BJ (cell line): Measurements from ENCODE around the gene PHLPP1. TPM values are rescaled to one million over a fixed set of nuclear protein-coding genes. Genes with fewer than 3 reads are reported as not detected.
A peak's percentile ranks its signal among the peaks of the same experiment; 100 is the strongest.

Source experiments
- CTCF ChIA-PET: fragments of 350-600 bp; formaldehyde crosslinking; extraction: SDS; loops from one replicate; lab custom pipeline; 2021; ENCODE audit warnings: antibody characterized with exemption, inconsistent platforms; lab: Yijun Ruan, JAX
- POLR2A ChIA-PET: fragments of 300-600 bp; sonication (Branson Sonifier 250); formaldehyde crosslinking; extraction: SDS; loops from one replicate; lab custom pipeline; 2021; ENCODE audit warnings: antibody characterized with exemption; lab: Charles Lee
- DNase-seq: peaks from one replicate; pipeline ENCODE4 v3.0.0-alpha.2; 2011; ENCODE audit warnings: low read depth
- H3K27me3 ChIP-seq: 2 replicates; pipeline ENCODE4 v1.6.0; 2011; ENCODE audit warnings: low read length; ENCODE audit not compliant: control insufficient read depth, insufficient read depth
- H3K36me3 ChIP-seq: 2 replicates; pipeline ENCODE4 v1.5.1; 2011; ENCODE audit warnings: low read length; ENCODE audit not compliant: control insufficient read depth, insufficient read depth
- H3K4me3 ChIP-seq: 2 replicates; pipeline ENCODE4 v1.5.1; 2011; ENCODE audit warnings: low read depth, mild to moderate bottlenecking, control low read depth, low read length
- polyA plus RNA-seq: library from polyadenylated mRNA; depleted of rRNA; stranded (reverse); fragments of >200 nt; gene quantifications from 2 replicates; pipeline ENCODE4 v1.2.3, GENCODE V29; 2011
- TF ChIP-seq, protein P1 (sequence below): IDR thresholded peaks from 2 replicates; pipeline ENCODE4 v1.5.1; 2011; ENCODE audit warnings: low read depth, mild to moderate bottlenecking, control low read depth, inconsistent platforms, low read length, moderate library complexity; ENCODE audit not compliant: insufficient read depth

The PHLPP1 gene
- polyA plus RNA-seq, 1 experiment, result 4.0 TPM

- CTCF ChIA-PET, result interaction anchor here (1.7 kb wide), 1 partner anchor 8 kb away, joined by 10 read pairs; no protein-coding TSS in a partner anchor
- Histone ChIP-seq H3K4me3 (no peak overlapping the region), H3K27me3 (no peaks in the 10 kb centered on the region), H3K36me3 (peaks cover under 1% of the 10 kb centered on the region; the same call in 1 of the 2 replicates)
- no peak for DNase-seq
- TF ChIP-seq, protein P1, sequence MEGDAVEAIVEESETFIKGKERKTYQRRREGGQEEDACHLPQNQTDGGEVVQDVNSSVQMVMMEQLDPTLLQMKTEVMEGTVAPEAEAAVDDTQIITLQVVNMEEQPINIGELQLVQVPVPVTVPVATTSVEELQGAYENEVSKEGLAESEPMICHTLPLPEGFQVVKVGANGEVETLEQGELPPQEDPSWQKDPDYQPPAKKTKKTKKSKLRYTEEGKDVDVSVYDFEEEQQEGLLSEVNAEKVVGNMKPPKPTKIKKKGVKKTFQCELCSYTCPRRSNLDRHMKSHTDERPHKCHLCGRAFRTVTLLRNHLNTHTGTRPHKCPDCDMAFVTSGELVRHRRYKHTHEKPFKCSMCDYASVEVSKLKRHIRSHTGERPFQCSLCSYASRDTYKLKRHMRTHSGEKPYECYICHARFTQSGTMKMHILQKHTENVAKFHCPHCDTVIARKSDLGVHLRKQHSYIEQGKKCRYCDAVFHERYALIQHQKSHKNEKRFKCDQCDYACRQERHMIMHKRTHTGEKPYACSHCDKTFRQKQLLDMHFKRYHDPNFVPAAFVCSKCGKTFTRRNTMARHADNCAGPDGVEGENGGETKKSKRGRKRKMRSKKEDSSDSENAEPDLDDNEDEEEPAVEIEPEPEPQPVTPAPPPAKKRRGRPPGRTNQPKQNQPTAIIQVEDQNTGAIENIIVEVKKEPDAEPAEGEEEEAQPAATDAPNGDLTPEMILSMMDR, result no peak
- POLR2A ChIA-PET, result no interaction called here
These were observed 234.9 kb downstream of the PHLPP1 start for GRCh38 chr18:62950246-62950645.

DNA sequence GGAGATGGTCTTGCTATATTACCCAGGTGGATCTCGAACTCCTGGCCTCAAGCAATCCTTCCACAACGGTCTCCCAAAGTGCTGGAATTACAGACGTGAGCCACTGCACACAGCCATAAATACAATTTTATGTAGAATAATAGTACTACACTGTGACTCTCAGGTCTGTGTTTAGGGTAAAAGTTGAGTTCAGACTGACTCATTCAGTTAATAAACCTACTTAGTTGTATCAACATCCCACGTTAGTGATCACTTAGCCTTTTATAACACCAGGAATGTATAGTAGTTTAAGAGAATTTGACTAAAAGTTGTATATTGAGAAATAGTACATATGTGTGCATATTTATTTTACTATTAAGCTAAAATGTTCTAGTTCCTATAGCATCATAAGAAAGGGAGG, 237.5 kb downstream of the PHLPP1 start:
- Histone ChIP-seq H3K27me3 (no peaks in the 10 kb centered on the region), H3K36me3 (no peaks in the 10 kb centered on the region), H3K4me3 (no peak overlapping the region)
- ChIA-PET CTCF (no interaction called here), POLR2A (no interaction called here)
- TF ChIP-seq, protein P1, result no peak
- DNase-seq, result no peak

DNA sequence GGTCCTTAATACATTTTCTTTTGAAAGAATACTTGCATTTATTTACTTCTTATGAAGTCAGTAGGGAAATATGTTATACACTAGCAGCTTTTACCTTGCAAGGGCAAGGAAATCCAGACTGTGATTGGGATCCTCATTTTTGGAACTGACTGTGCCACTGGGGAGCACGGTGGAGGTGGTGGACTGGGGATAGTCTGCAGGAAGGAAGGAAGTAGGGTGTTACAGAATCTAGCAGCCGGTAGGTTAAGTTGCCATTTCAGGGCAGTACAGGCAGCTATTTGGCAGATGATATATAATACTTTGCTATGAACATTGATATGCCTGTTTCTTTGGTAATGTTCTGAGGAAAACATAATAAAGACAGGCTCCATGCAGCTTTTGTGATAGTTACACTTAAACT, 238.3 kb downstream of the PHLPP1 start:
- H3K4me3 ChIP-seq, result no peak overlapping the region
- H3K27me3 ChIP-seq, result no peaks in the 10 kb centered on the region
- CTCF ChIA-PET, result interaction anchor here (0.6 to 1.2 kb wide), 4 partner anchors 26 to 397 kb away, joined by 3 to 5 read pairs (median 3); no protein-coding TSS in a partner anchor
- no peak for DNase-seq
- POLR2A ChIA-PET, result no interaction called here
- TF ChIP-seq, protein P1, result no peak
- no peaks in the 10 kb centered on the region for H3K36me3 ChIP-seq

- TF ChIP-seq, protein P1, result no peak
- no peaks in the 10 kb centered on the region for H3K36me3 ChIP-seq
- ChIA-PET POLR2A (no interaction called here), CTCF (interaction anchor here (0.8 to 1.2 kb wide), 3 partner anchors 171 to 260 kb away, joined by 3 read pairs; no protein-coding TSS in a partner anchor)
- no peak for DNase-seq
- no peaks in the 10 kb centered on the region for H3K27me3 ChIP-seq
- H3K4me3 ChIP-seq, result no peak overlapping the region
These were observed 239.0 kb downstream of the PHLPP1 start for GRCh38 chr18:62954366-62954765.

DNA sequence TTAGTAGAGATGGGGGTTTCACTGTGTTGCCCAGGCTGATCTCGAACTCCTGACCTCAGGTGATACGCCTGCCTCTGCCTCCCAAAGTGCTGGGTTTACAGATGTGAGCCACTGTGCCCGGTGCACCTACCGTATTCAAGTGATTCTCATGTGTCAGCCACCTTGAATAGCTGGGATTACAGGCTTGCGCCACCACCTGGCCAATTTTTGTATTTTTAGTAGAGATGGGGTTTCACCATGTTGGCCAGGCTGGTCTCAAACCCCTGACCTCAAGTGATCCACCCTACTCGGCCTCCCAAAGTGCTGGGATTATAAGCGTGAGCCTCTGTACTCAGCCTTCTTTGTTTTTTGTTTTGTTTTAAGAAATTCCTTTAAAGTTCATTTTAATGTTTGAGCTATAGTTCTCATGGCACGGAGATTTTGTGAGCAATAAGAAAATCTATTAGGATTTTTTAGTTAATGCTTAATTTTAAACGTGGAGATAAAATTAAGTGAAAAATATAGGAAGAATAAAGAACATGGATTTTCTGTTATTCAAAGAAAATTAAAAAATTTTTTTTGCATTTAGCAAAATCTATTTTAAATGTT, 242.6 kb downstream of the PHLPP1 start:
- no peaks in the 10 kb centered on the region for H3K27me3 ChIP-seq
- ChIA-PET CTCF (interaction anchor here (0.7 to 4.7 kb wide), 21 partner anchors 8 to 372 kb away, joined by 3 to 36 read pairs (median 4); partner anchors contain the start of gene PHLPP1), POLR2A (no interaction called here)
- TF ChIP-seq, protein P1, result peak; percentile 50
- DNase-seq, result no peak
- no peaks in the 10 kb centered on the region for H3K36me3 ChIP-seq
- no peak overlapping the region for H3K4me3 ChIP-seq
